WTC11 (cell line): ENCODE data around the gene PRPSAP1. TPM values are rescaled to one million over a fixed set of nuclear protein-coding genes. Genes with fewer than 3 reads are reported as not detected.

Experiments
- ATAC-seq: fragments of 200-7000 bp; cut with Tn5 transposase; 2 replicates; pipeline ENCODE4 v1.10.0; 2021; ENCODE audit warnings: mild to moderate bottlenecking, moderate library complexity
- CTCF ChIA-PET: fragments of 300-600 bp; sonication (Branson Sonifier 250); formaldehyde crosslinking; loops from one replicate; lab custom pipeline; 2021; ENCODE audit warnings: antibody characterized with exemption; lab: Charles Lee
- POLR2A ChIA-PET: fragments of 350-600 bp; sonication (Branson Sonifier 250); formaldehyde crosslinking; loops from one replicate; lab custom pipeline; 2021; ENCODE audit warnings: antibody characterized with exemption; lab: Charles Lee
- DNase-seq: peaks from one replicate; pipeline ENCODE4 v3.0.0; 2021; ENCODE audit warnings: low spot score
- H3K27ac Mint-ChIP-seq: 2 replicates; pipeline ENCODE4 v1.8.0; 2021; ENCODE audit warnings: mixed read lengths
- H3K27me3 Mint-ChIP-seq: 2 replicates; pipeline ENCODE4 v1.8.0; 2021; ENCODE audit warnings: low read depth, mild to moderate bottlenecking, moderate library complexity, mixed read lengths
- H3K36me3 Mint-ChIP-seq: 2 replicates; pipeline ENCODE4 v1.8.0; 2021; ENCODE audit warnings: mixed read lengths
- H3K4me1 Mint-ChIP-seq: 2 replicates; pipeline ENCODE4 v1.8.0; 2022; ENCODE audit warnings: mixed read lengths
- H3K4me3 Mint-ChIP-seq: 2 replicates; pipeline ENCODE4 v1.8.0; 2021; ENCODE audit warnings: mild to moderate bottlenecking, moderate library complexity, mixed read lengths
- H3K9me3 Mint-ChIP-seq: 2 replicates; pipeline ENCODE4 v1.8.0; 2021; ENCODE audit warnings: mixed read lengths
- AFF4 ChIP-seq: sonication (generic); formaldehyde crosslinking; IDR thresholded peaks from 2 replicates; pipeline ENCODE4 v1.8.1; 2023; ENCODE audit warnings: mild to moderate bottlenecking, missing genetic modification reagents, borderline replicate concordance
- AR ChIP-seq: fragments of 250-450 bp; sonication (Bioruptor Pico); IDR thresholded peaks from 2 replicates; pipeline ENCODE4 v1.9.0; 2021; ENCODE audit warnings: mild to moderate bottlenecking
- ATF3 ChIP-seq: sonication (generic); formaldehyde crosslinking; conservative IDR thresholded peaks from 2 replicates; pipeline ENCODE4 v1.8.1; 2022; ENCODE audit warnings: mild to moderate bottlenecking, missing genetic modification reagents
- ATF6 ChIP-seq: sonication (generic); formaldehyde crosslinking; IDR thresholded peaks from 2 replicates; pipeline ENCODE4 v1.8.1; 2023; ENCODE audit warnings: mild to moderate bottlenecking, missing genetic modification reagents
- CDX4 ChIP-seq: fragments of 250-450 bp; sonication (Bioruptor Pico); IDR thresholded peaks from 2 replicates; pipeline ENCODE4 v1.9.0; 2021; ENCODE audit warnings: moderate library complexity, mild to moderate bottlenecking, inconsistent platforms, borderline replicate concordance
- CTCF ChIP-seq: fragments of 200-600 bp; IDR thresholded peaks from 2 replicates; pipeline ENCODE4 v1.8.0; 2022; ENCODE audit warnings: antibody characterized with exemption
- E2F1 ChIP-seq: sonication (generic); formaldehyde crosslinking; IDR thresholded peaks from 2 replicates; pipeline ENCODE4 v1.8.0; 2022; ENCODE audit warnings: mild to moderate bottlenecking, missing genetic modification reagents
- FOXP1 ChIP-seq: sonication (generic); formaldehyde crosslinking; IDR thresholded peaks from 2 replicates; pipeline ENCODE4 v1.8.0; 2022; ENCODE audit warnings: missing genetic modification reagents, mild to moderate bottlenecking, moderate library complexity, borderline replicate concordance
- HMGA2 ChIP-seq: fragments of 250-450 bp; sonication (Bioruptor Pico); IDR thresholded peaks from 2 replicates; pipeline ENCODE4 v1.4.0; 2021; ENCODE audit warnings: mild to moderate bottlenecking, moderate library complexity
- NFYB ChIP-seq: sonication (generic); formaldehyde crosslinking; conservative IDR thresholded peaks from 2 replicates; pipeline ENCODE4 v1.8.0; 2022; ENCODE audit warnings: low read depth, missing genetic modification reagents
- PREB ChIP-seq: sonication (generic); formaldehyde crosslinking; IDR thresholded peaks from 2 replicates; pipeline ENCODE4 v1.8.1; 2022; ENCODE audit warnings: mild to moderate bottlenecking, missing genetic modification reagents, moderate library complexity, borderline replicate concordance
- TCF7 ChIP-seq: sonication (generic); formaldehyde crosslinking; IDR thresholded peaks from 2 replicates; pipeline ENCODE4 v1.8.0; 2022; ENCODE audit warnings: mild to moderate bottlenecking, low read depth, missing genetic modification reagents, moderate library complexity
- TEAD4 ChIP-seq: sonication (generic); formaldehyde crosslinking; IDR thresholded peaks from 2 replicates; pipeline ENCODE4 v1.8.0; 2022; ENCODE audit warnings: mild to moderate bottlenecking, missing genetic modification reagents
- USF1 ChIP-seq: sonication (generic); formaldehyde crosslinking; IDR thresholded peaks from 2 replicates; pipeline ENCODE4 v1.8.0; 2022; ENCODE audit warnings: mild to moderate bottlenecking, missing genetic modification reagents
- ZBTB21 ChIP-seq: sonication (generic); formaldehyde crosslinking; IDR thresholded peaks from 2 replicates; pipeline ENCODE4 v1.8.1; 2023; ENCODE audit warnings: mild to moderate bottlenecking, missing genetic modification reagents, borderline replicate concordance
- ZNF281 ChIP-seq: sonication (generic); formaldehyde crosslinking; IDR thresholded peaks from 2 replicates; pipeline ENCODE4 v1.8.0; 2023; ENCODE audit warnings: mild to moderate bottlenecking, missing genetic modification reagents
- total RNA-seq: library from RNA; stranded (reverse); gene quantifications from 3 replicates; pipeline ENCODE4 v1.2.3, GENCODE V29; 2021

Gene PRPSAP1
- total RNA-seq, 1 experiment from 2014 or later = 56.5 TPM

- no peak for TF ChIP-seq ZNF281 (CRISPR knock-in tag)
Measured at GRCh38 chr17:76354747-76355310, 1.1 kb upstream of the PRPSAP1 start (continued).

GRCh38 chr17:76354317-76354729, 607 bp upstream of the PRPSAP1 start:
- H3K4me1 Mint-ChIP-seq = peaks cover 27% of the 10 kb centered on the region
- ATAC-seq = no peak
- ChIA-PET CTCF (interaction anchor here (0.6 to 4.4 kb wide), 15 partner anchors 8 to 354 kb away, joined by 3 to 54 read pairs (median 5); partner anchors contain the start of genes CDK3 and SPHK1), POLR2A (interaction anchor here (0.8 to 2.1 kb wide), 5 partner anchors 11 to 86 kb away, joined by 3 to 10 read pairs (median 4); partner anchors contain the start of gene SPHK1)
- no peaks in the 10 kb centered on the region for H3K9me3 Mint-ChIP-seq
- no peaks in the 10 kb centered on the region for H3K27me3 Mint-ChIP-seq
- peaks cover 4% of the 10 kb centered on the region; the same call in 1 of the 2 replicates for H3K36me3 Mint-ChIP-seq
- peak overlapping the region; percentile 95 for H3K4me3 Mint-ChIP-seq
- H3K27ac Mint-ChIP-seq = peak overlapping the region; percentile 100
- no peak for DNase-seq
- TF ChIP-seq USF1 (CRISPR knock-in tag) (no peak), CDX4 (CRISPR knock-in tag) (no peak), ZBTB21 (CRISPR knock-in tag) (no peak), E2F1 (CRISPR knock-in tag) (no peak), FOXP1 (no peak), TEAD4 (no peak), ATF6 (CRISPR knock-in tag) (no peak), PREB (CRISPR knock-in tag) (no peak), CTCF (no peak), AFF4 (no peak), TCF7 (CRISPR knock-in tag) (no peak), HMGA2 (CRISPR knock-in tag) (no peak), ATF3 (no peak), NFYB (no peak), AR (CRISPR knock-in tag) (no peak)
